Measurements from ENCODE around the gene PPM1H. TPM values are rescaled to one million over a fixed set of nuclear protein-coding genes. Genes with fewer than 3 reads are reported as not detected.
A peak's percentile ranks its signal among the peaks of the same experiment; 100 is the strongest.

The PPM1H gene
- total and polyA plus RNA-seq, 2 donors (not counting 1 experiment from before 2014, with no cell fraction given), result 0.01 TPM; not detected in 1

DNA sequence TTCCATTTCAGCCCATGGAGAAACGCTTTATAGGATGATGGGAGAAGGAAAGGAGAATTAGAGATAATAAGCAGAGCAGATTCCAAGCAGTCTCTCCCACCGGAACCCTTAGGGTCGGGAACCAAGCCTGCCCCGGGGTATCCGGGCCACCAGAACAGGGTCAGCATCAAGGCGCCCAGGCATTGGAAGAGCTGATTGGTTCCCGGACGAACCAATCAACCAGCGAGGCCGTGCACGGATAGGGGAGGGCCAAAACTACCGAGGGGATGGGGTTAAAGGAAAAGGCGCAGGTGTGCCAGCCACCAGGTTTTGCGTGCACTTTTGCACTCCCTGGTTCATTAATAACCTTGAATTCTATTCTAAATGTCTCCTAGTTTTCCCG is 1.7 kb downstream of the PPM1H start:
- Histone ChIP-seq H3K9me3 (ENCODE audit: control extremely low read depth in 1 of 3, control insufficient read depth in 2 of 3, insufficient read depth in 1 of 3, low read length in 2 of 3) (peaks cover 0 to 9% (median 2%) of the 10 kb centered on the region in 3 donors), H3K4me2 (replicated peaks; ENCODE audit: low read depth, low read length, poor library complexity, severe bottlenecking) (peak overlapping the region; percentile 86), H3K4me1 (ENCODE audit: control insufficient read depth in 2 of 2, insufficient read depth in 2 of 2, low read length in 2 of 2) (peaks cover 19 to 21% of the 10 kb centered on the region in 2 donors), H3K36me3 (replicated peaks in 1 of 2; ENCODE audit: control extremely low read depth in 1 of 2, control insufficient read depth in 1 of 2, extremely low read depth in 1 of 2, insufficient read depth in 2 of 2, low read length in 1 of 2) (no peaks in the 10 kb centered on the region), H3K27me3 (replicated peaks in 1 of 4; ENCODE audit: control extremely low read depth in 1 of 4, control insufficient read depth in 3 of 4, insufficient read depth in 4 of 4, low read length in 3 of 4) (peaks cover 0 to 43% (median 22%) of the 10 kb centered on the region in 4 experiments), H3K79me2 (ENCODE audit: control insufficient read depth, insufficient read depth, low read length) (no peaks in the 10 kb centered on the region), H3K4me3 (ENCODE audit: control extremely low read depth in 1 of 5, extremely low read depth in 1 of 5, insufficient read depth in 1 of 5, low read depth in 2 of 5, low read length in 4 of 5) (peak overlapping the region in 1 of 5 experiments; percentile 22), H2AFZ (ENCODE audit: insufficient read depth, low read depth, low read length, poor library complexity, severe bottlenecking) (no peak overlapping the region), H3K9ac (ENCODE audit: low read length) (no peak overlapping the region), H4K20me1 (ENCODE audit: control insufficient read depth, insufficient read depth, low read length, poor library complexity, severe bottlenecking) (no peaks in the 10 kb centered on the region), H3K27ac (ENCODE audit: low read length in 2 of 2) (no peak overlapping the region)
- POLR2A ChIA-PET, result no interaction called here
- H3K4me3 Mint-ChIP-seq, result peak overlapping the region; percentile 94
- no peak for ATAC-seq (ENCODE audit: low read depth)
- no peak for TF ChIP-seq CTCF (IDR thresholded peaks at IDR 0.05)
- no peak for TF ChIP-seq EZH2 (IDR thresholded peaks at IDR 0.05; ENCODE audit: borderline replicate concordance, insufficient read depth, low read depth, low read length, poor library complexity, severe bottlenecking)
- CTCF ChIA-PET, result no interaction called here
- H3K27ac Mint-ChIP-seq, result no peak overlapping the region
- peaks cover 28% of the 10 kb centered on the region for H3K27me3 Mint-ChIP-seq
- peaks cover 17% of the 10 kb centered on the region for H3K4me1 Mint-ChIP-seq
- WGBS (ENCODE audit: insufficient coverage), result 8% methylated on average over 5 of the region's 15 CpGs
- DNase-seq, result no peak
- no peaks in the 10 kb centered on the region for H3K9me3 Mint-ChIP-seq (ENCODE audit: insufficient read depth)
- intact Hi-C loops (cut with micrococcal nuclease), result no loop called here

DNA sequence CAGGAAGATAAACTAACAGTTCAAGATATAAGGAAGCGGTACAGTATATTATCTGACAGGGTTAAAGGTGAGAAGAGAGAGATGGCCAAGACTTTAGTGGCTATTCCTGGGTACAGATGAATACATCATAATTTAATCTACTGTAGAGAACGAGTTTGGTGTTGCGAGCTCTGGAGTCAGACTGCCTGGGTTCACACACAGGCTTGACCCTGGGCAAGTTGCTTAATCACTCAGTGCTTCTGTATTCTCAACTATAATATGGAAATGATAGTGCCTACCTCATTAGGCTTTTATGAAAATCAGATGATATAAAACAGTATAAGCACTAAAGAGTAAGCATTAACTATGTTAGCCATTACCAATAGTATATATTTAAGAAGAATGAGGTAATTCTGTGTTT is 3.5 kb downstream of the PPM1H start:
- peaks cover 0 to 43% (median 22%) of the 10 kb centered on the region in 4 experiments for H3K27me3 ChIP-seq (replicated peaks in 1 of 4; ENCODE audit: control extremely low read depth in 1 of 4, control insufficient read depth in 3 of 4, insufficient read depth in 4 of 4, low read length in 3 of 4)
- ATAC-seq (ENCODE audit: low read depth), result no peak

More for the DNA sequence above, 3.5 kb downstream of the PPM1H start:
- Histone ChIP-seq H3K27ac (ENCODE audit: low read length in 2 of 2) (no peak overlapping the region), H3K9ac (ENCODE audit: low read length) (no peak overlapping the region), H3K4me1 (ENCODE audit: control insufficient read depth in 2 of 2, insufficient read depth in 2 of 2, low read length in 2 of 2) (peaks cover 19 to 21% of the 10 kb centered on the region in 2 donors), H3K36me3 (replicated peaks in 1 of 2; ENCODE audit: control extremely low read depth in 1 of 2, control insufficient read depth in 1 of 2, extremely low read depth in 1 of 2, insufficient read depth in 2 of 2, low read length in 1 of 2) (no peaks in the 10 kb centered on the region), H3K9me3 (ENCODE audit: control extremely low read depth in 1 of 3, control insufficient read depth in 2 of 3, insufficient read depth in 1 of 3, low read length in 2 of 3) (peaks cover 0 to 9% (median 2%) of the 10 kb centered on the region in 3 donors), H2AFZ (ENCODE audit: insufficient read depth, low read depth, low read length, poor library complexity, severe bottlenecking) (no peak overlapping the region), H4K20me1 (ENCODE audit: control insufficient read depth, insufficient read depth, low read length, poor library complexity, severe bottlenecking) (no peaks in the 10 kb centered on the region), H3K4me2 (replicated peaks; ENCODE audit: low read depth, low read length, poor library complexity, severe bottlenecking) (no peak overlapping the region), H3K79me2 (ENCODE audit: control insufficient read depth, insufficient read depth, low read length) (no peaks in the 10 kb centered on the region), H3K4me3 (ENCODE audit: control extremely low read depth in 1 of 5, extremely low read depth in 1 of 5, insufficient read depth in 1 of 5, low read depth in 2 of 5, low read length in 4 of 5) (no peak overlapping the region)
- no peak for DNase-seq
- no peak for TF ChIP-seq EZH2 (IDR thresholded peaks at IDR 0.05; ENCODE audit: borderline replicate concordance, insufficient read depth, low read depth, low read length, poor library complexity, severe bottlenecking)
- TF ChIP-seq CTCF (IDR thresholded peaks at IDR 0.05), result no peak
- POLR2A ChIA-PET, result no interaction called here
- CTCF ChIA-PET, result no interaction called here
- H3K27me3 Mint-ChIP-seq, result peaks cover 28% of the 10 kb centered on the region
- H3K27ac Mint-ChIP-seq, result no peak overlapping the region
- WGBS (ENCODE audit: insufficient coverage), result no CpG with 5 or more reads among the region's 3 CpGs
- H3K9me3 Mint-ChIP-seq (ENCODE audit: insufficient read depth), result no peaks in the 10 kb centered on the region
- peaks cover 17% of the 10 kb centered on the region for H3K4me1 Mint-ChIP-seq
- intact Hi-C loops (cut with micrococcal nuclease), result no loop called here
- H3K4me3 Mint-ChIP-seq, result no peak overlapping the region

Measured in B cell (primary cell).